GM12892 (cell line): ENCODE measurements around the gene CNIH3.

ENCODE experiments used
- POLR2A ChIP-seq: IDR thresholded peaks from 2 replicates; pipeline ENCODE4 v1.6.1; 2011; ENCODE audit warnings: low read depth, low read length, control low read depth
- TAF1 ChIP-seq: IDR thresholded peaks from 2 replicates; pipeline ENCODE4 v1.6.1; 2011; ENCODE audit warnings: low read depth, mild to moderate bottlenecking, control low read depth, low read length, borderline replicate concordance

DNA sequence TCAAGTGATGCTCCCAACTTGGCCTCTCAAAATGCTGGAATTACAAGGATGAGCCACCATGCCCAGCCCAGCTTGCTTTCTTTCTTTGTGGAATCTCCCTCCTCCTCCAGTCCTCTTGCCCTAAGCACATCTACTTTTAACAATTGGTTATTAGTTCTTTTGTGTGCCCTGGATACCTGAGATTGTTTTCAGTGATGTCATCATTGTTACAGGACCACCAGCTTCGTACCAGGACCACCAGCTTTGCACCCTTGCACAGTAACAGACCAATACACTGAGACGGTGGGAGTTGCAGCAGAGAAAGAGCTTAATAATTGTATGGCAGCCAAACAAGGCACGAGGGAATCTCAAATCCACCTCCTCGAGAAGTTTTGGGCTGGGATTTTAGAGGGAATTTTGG, 71.3 kb downstream of the CNIH3 start:
- TF ChIP-seq POLR2A (no peak), TAF1 (no peak)
